D721Med (cell line): ENCODE results near the gene TSPAN31.

Experiments
- DNase-seq: peaks from one replicate; pipeline ENCODE4 v3.0.0; 2011; ENCODE audit warnings: low spot score; ENCODE audit not compliant: insufficient read length
- FAIRE-seq: peaks from 2 replicates; lab custom pipeline; 2011; peaks lifted over from hg19 to GRCh38; lab: Jason Lieb, UNC
- TF ChIP-seq, protein P1 (sequence below): IDR thresholded peaks from 2 replicates; pipeline ENCODE4 v1.5.1; 2012; ENCODE audit warnings: mild to moderate bottlenecking, control low read depth; ENCODE audit not compliant: insufficient read depth; ENCODE audit errors: missing control alignments

The TSPAN31 gene

DNA sequence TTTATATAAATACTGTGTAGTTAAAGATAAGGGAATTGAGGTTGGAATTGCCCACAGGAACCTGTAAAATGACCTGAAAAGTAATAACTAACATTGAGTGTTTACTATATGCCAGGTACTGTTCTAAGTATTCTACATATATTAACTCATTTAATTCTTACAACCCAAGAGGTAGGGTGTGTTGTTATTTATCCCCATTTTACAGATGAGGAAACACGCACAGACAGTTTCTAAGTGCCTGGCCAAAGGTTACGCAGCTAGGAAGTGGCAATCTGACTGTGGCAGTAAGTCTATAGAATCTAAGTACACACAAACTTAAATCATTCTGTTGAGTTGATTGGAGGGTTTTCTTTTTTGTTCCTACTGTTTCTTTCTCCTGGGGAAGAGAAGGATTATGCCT is 1.1 kb upstream of the TSPAN31 start:
- TF ChIP-seq, protein P1, sequence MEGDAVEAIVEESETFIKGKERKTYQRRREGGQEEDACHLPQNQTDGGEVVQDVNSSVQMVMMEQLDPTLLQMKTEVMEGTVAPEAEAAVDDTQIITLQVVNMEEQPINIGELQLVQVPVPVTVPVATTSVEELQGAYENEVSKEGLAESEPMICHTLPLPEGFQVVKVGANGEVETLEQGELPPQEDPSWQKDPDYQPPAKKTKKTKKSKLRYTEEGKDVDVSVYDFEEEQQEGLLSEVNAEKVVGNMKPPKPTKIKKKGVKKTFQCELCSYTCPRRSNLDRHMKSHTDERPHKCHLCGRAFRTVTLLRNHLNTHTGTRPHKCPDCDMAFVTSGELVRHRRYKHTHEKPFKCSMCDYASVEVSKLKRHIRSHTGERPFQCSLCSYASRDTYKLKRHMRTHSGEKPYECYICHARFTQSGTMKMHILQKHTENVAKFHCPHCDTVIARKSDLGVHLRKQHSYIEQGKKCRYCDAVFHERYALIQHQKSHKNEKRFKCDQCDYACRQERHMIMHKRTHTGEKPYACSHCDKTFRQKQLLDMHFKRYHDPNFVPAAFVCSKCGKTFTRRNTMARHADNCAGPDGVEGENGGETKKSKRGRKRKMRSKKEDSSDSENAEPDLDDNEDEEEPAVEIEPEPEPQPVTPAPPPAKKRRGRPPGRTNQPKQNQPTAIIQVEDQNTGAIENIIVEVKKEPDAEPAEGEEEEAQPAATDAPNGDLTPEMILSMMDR, result no peak
- DNase-seq (no peak), FAIRE-seq (no peak)

- FAIRE-seq, result no peak
- DNase-seq, result peak; percentile 62
Measured at GRCh38 chr12:57744194-57744776, 554 bp upstream of the TSPAN31 start.

DNA sequence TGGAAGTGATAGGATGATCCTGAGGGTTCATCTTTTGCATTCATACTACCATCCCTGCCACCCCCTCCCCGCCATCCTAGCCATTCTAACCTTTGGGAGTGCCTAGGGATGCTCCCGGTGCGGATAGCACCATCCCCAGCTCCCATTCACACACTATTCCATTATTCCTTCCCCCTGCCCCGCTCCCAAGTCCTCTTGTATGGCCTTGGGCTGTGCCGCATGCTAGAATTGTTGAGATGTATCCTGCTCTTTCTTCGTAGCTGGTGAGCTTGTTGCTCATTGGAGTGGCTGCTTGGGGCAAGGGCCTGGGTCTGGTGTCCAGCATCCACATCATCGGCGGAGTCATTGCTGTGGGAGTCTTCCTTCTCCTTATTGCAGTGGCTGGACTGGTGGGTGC is 644 bp downstream of the TSPAN31 start:
- TF ChIP-seq, protein P1, result no peak
- DNase-seq, result no peak

More at GRCh38 chr12:57744194-57744776, 554 bp upstream of the TSPAN31 start:
- TF ChIP-seq, protein P1, result no peak

DNA sequence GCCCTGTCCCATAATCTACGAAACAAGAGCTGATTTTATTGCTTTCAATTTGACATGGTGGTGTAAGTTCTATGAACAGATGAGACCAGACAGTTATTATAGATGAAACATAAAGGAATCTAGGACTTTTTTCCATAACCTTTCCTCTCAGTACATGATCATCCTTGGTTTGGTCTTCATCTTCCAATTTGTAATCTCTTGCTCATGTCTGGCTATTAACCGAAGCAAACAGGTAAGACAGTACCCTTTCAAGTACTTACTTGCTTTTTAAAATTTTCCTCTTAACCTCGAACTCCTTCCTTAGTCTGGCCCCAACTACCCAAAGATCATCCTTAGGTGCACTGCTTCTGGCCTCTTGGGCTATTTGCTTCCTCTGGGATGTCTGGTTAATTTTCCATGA is 1.2 kb downstream of the TSPAN31 start:
- FAIRE-seq (no peak), DNase-seq (no peak)
- TF ChIP-seq, protein P1, result no peak

More for the DNA sequence above, 644 bp downstream of the TSPAN31 start:
- FAIRE-seq, result no peak

DNA sequence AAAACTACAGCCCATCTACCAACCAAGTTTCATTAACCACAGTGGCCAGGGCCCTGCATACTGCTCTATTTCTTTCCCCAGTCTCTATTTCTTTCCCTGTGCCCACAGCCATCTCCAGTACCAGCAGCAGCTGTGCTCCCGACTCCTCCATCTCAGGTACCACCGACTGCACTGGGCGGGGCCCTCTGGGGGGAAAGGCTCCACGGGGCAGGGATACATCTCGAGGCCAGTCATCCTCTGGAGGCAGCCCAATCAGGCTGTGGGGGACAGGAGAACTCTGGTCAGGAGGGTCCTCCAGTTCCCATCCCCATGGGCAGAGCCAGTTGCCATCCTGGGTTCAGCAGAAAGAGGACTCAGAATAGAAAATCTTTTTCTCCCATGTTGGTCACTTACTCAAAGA is 4.2 kb downstream of the TSPAN31 start:
- FAIRE-seq (no peak), DNase-seq (no peak)
- TF ChIP-seq, protein P1, result no peak

- FAIRE-seq (no peak), DNase-seq (no peak)
- TF ChIP-seq, protein P1, result no peak
Measured at GRCh38 chr12:57750561-57751431, 6.0 kb downstream of the TSPAN31 start.

GRCh38 chr12:57751432-57751787 is 6.6 kb downstream of the TSPAN31 start:
- FAIRE-seq (no peak), DNase-seq (no peak)
- TF ChIP-seq, protein P1, result no peak
